Islet of Langerhans (tissue), 1 donor: ENCODE measurements around the gene FOXL3.

Experiments
- FAIRE-seq: peaks from one replicate; lab custom pipeline; 2011; peaks lifted over from hg19 to GRCh38; lab: Jason Lieb, UNC

Gene FOXL3

GRCh38 chr7:266851-267840, 22.8 kb upstream of the FOXL3 start:
- no peak for FAIRE-seq

- no peak for FAIRE-seq
Measured at GRCh38 chr7:268991-269390, 21.0 kb upstream of the FOXL3 start.

GRCh38 chr7:269721-270120, 20.2 kb upstream of the FOXL3 start:
- no peak for FAIRE-seq

GRCh38 chr7:270351-270983, 19.5 kb upstream of the FOXL3 start:
- no peak for FAIRE-seq

- no peak for FAIRE-seq
Measured at GRCh38 chr7:271266-272107, 18.5 kb upstream of the FOXL3 start.

- FAIRE-seq: no peak
Measured at GRCh38 chr7:272108-272615, 17.8 kb upstream of the FOXL3 start.

- no peak for FAIRE-seq
Measured at GRCh38 chr7:272631-273030, 17.3 kb upstream of the FOXL3 start.

GRCh38 chr7:273327-273726, 16.6 kb upstream of the FOXL3 start:
- no peak for FAIRE-seq

- no peak for FAIRE-seq
Measured at GRCh38 chr7:274266-274665, 15.7 kb upstream of the FOXL3 start.

GRCh38 chr7:276230-276835, 13.6 kb upstream of the FOXL3 start:
- no peak for FAIRE-seq

- no peak for FAIRE-seq
Measured at GRCh38 chr7:277228-277627, 12.7 kb upstream of the FOXL3 start.

- FAIRE-seq: no peak
Measured at GRCh38 chr7:278081-278480, 11.9 kb upstream of the FOXL3 start.

GRCh38 chr7:279821-280220, 10.1 kb upstream of the FOXL3 start:
- FAIRE-seq: no peak

GRCh38 chr7:280461-280860, 9.5 kb upstream of the FOXL3 start:
- FAIRE-seq: no peak

- FAIRE-seq: no peak
Measured at GRCh38 chr7:281637-282036, 8.3 kb upstream of the FOXL3 start.

GRCh38 chr7:282621-283020, 7.3 kb upstream of the FOXL3 start:
- no peak for FAIRE-seq

GRCh38 chr7:284762-285722, 4.9 kb upstream of the FOXL3 start:
- no peak for FAIRE-seq

- no peak for FAIRE-seq
Measured at GRCh38 chr7:285731-286130, 4.2 kb upstream of the FOXL3 start.

GRCh38 chr7:286266-286665, 3.7 kb upstream of the FOXL3 start:
- no peak for FAIRE-seq

- no peak for FAIRE-seq
Measured at GRCh38 chr7:288671-289101, 1.3 kb upstream of the FOXL3 start.

- FAIRE-seq: no peak
Measured at GRCh38 chr7:289209-289755, 688 bp upstream of the FOXL3 start.
